ENCODE results near the gene C2orf76.

The C2orf76 gene

GRCh38 chr2:119338272-119338671, 28.4 kb downstream of the C2orf76 start:
- DNase-seq (ENCODE audit: low spot score) = no peak

DNA sequence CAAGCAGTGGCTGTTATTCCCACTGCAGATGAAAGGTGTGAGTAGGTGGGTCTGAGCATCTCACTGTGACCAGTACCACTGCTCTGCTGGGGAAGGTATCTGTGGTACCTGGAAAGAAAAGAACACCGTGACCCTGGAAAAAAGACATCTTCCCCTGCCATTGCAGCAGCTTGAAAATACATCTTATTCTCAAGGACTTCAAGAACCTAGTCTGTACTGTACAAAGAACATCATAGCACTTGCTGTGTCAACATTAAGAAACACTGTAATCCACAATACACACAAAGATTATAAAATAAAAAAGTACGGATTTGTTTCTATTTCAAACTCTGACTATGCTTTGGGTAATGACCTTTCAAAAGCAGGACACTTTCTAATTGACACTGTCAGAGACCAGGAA, 28.9 kb downstream of the C2orf76 start:
- DNase-seq (ENCODE audit: low spot score) = no peak

GRCh38 chr2:119333833-119334232, 32.8 kb downstream of the C2orf76 start:
- no peak for DNase-seq (ENCODE audit: low spot score)

GRCh38 chr2:119333360-119333759, 33.3 kb downstream of the C2orf76 start:
- no peak for DNase-seq (ENCODE audit: low spot score)

DNA sequence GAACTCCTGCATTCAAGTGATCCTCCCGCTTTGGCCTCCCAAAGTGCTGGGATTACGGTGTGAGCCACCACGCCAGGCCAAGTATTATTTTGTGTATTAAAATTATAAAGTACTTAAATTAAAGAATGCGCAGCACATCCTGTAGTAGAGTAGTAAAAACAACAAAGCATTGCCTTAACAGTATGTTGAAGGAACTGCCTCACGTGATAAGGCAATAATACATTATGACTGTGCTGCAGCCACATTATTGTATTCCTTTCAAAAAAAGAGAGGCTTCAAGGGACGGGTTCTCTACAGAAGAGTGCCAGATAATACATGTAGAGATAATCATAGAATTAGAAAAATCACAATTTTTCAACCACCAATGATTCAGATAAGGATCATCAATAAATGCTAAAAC, 33.7 kb downstream of the C2orf76 start:
- DNase-seq (ENCODE audit: low spot score) = no peak

DNA sequence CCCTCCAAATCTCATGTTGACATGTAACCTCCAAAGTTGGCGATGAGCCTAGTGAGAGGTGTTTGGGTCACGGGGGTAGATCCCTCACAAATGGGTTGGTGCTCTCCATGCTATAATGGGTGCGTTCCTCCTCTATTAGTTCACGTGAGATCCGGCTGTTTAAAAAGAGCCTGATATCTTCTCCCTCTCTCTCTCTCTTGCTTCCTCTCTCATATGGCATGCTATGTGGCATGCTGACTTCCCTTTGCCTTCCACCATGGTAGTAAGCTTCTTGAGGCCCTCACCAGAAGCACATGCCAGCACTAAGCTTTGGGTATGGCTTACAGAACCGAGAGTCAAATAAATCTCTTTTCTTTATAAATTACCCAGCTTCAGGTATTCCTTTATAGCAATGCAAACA, 39.2 kb downstream of the C2orf76 start:
- DNase-seq (ENCODE audit: low spot score) = no peak

DNA sequence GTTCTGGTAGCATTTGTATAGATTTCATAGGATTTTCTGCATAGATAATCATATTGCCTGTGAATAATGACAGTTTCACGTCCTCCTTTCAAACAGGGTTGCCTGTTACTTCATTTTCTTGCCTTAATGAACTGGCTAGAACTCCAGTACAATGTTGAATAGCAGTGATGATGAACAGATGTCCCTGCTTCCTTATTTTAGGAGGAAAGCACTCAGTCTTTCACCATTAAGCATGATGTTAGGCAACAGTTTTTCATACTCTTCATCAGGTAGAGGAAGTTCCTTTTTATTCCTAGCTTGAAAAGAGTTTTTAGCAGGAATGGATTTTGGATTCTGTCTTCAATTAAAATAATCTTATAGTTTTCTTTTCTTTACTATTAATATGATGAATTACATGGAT, 39.7 kb downstream of the C2orf76 start:
- DNase-seq (ENCODE audit: low spot score) = no peak

DNA sequence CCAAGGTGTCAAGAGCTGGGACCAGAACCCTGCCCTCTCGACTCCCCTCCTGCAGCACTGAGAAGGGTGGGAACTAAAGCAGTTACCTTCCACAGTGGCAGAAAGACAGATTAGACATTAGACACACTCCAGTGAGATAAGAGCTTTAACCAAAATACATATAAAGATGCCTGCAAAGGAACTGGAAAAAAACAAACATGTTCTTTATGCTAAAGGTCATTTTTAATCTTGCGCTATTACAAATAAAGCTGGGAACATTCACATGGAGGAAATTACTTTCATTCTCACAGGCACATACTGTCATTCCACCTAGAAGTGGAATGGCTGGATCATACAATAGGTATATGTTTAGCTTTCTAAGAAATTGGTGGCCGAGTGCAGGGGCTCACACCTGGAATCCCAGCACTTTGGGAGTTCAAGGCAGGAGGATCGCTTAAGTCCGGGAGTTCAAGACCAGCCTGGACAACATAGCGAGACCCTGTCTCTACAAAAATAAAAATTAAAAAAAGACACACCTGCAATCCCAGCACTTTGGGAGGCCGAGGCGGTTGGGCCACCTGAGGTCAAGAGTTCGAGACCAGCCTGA, 41.9 kb downstream of the C2orf76 start:
- no peak for DNase-seq (ENCODE audit: low spot score)

DNA sequence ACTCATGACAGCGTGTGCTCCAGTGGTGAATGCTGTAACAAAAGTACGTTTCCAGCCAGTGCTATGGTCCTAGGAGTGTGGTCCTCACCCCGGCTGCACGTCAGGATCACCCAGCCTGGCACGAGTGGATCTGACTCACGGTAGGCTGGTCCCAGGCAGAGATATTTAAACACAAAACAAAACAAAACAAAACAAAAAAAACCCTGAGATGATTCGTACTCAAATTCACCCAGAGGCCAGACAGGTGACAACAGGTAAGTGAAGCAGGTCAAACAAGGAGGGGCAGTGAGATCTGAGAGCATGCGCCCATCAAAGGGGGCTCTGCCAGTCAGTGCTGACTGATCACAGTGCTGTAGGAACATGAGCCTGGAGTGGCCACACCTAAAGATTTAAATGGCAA, 43.2 kb downstream of the C2orf76 start:
- no peak for DNase-seq (ENCODE audit: low spot score)

GRCh38 chr2:119319593-119319992, 47.0 kb downstream of the C2orf76 start:
- DNase-seq (ENCODE audit: low spot score) = no peak

GRCh38 chr2:119317554-119317953, 49.1 kb downstream of the C2orf76 start:
- DNase-seq (ENCODE audit: low spot score) = no peak

DNA sequence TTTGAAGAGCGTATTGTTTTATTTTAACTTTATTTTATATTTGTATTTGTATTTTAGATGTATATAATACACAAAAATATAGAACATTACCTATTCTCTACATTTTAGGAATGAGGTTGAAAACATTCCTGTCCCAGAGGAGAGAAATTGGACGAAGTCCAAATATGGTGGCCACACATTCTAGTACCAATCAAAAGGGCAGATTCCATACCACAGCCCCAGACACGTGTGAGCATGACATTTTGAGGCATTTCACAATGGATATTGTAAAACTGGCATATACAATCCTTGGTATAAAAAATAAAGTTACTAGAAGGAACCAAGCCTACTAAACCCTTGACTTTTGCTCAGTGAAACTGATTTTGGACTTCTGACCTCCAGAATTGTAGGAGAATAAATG, 50.6 kb downstream of the C2orf76 start:
- DNase-seq (ENCODE audit: low spot score) = no peak

DNA sequence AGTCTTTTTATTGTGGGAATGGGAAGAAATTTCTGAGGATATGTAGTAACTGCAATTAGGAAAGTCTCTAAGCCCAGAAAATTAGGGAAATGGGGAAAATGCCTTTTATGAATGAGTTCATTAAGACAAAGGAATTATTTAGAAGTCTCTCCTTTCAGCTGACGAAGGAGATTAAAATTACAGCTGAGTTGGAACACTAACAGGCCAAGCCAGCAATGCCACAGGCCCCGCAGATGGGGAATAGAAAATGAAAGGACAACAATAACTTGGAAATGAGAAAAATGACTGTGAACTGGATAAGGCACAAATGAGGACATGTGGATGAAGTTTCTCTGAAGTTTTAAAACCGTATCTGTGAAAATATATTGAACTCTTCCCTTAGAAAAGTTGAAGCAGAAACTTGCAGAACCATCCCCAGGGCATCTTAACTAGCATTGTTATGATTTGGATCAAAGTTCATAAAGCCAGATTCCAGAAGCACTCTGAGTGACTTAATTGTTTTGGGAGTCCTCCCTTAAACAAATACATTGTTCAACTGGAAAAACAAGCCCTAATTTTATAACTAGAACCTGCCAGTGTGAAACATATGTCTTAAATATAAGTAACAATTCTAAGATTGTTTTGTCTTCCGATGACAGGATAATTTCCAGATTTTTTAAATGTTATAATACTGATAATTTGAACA, 51.3 kb downstream of the C2orf76 start:
- DNase-seq (ENCODE audit: low spot score) = no peak

DNA sequence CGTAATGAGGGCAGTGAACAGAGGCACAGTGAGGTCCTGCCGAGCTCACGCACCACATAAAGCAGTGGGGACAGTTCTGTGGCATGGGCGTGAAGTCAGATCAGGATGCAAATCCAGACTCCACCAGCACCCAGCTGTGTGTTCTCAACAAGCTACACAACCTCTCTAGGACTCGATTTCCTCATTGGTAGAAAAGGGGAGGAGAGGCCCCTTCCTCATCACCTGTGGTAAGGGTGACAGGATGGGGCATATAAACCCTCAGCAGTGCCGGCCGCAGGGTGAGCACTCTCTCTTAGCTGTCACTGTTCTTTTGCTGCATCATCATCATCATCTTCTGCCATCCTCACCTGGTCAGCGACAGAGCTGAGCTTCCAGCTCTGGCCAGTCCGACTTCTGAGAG, 54.8 kb downstream of the C2orf76 start:
- DNase-seq (ENCODE audit: low spot score) = no peak

- DNase-seq (ENCODE audit: low spot score) = no peak
Measured at GRCh38 chr2:119311371-119311770, 55.3 kb downstream of the C2orf76 start.

DNA sequence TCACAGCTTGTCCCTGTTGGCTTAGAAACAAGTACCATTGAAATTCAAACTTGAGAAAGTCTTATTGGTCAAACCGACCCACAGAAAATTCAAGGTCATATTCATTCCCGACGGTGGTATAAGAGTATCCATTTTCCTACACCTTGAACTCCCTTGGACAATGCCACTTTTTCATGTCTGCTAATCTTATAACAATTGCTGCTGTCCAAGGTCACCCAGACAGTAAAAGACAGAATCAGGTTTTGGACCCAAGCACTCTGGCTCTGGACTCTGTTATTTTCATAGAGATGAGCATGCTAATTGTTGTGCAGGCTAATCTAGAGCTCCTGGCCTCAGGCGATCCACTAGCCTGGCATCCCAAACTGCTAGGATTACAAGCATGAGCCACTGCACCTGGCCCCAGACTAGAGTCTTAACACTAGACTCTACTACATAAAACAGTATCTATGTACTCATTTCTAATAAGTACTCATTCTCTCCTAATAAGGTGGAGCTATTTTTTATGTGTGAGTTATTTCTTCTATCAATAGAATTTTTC, 57.8 kb downstream of the C2orf76 start:
- DNase-seq (ENCODE audit: low spot score) = no peak

GRCh38 chr2:119307419-119308140, 59.1 kb downstream of the C2orf76 start:
- DNase-seq (ENCODE audit: low spot score) = no peak

GRCh38 chr2:119306196-119306590, 60.4 kb downstream of the C2orf76 start:
- DNase-seq (ENCODE audit: low spot score) = no peak

DNA sequence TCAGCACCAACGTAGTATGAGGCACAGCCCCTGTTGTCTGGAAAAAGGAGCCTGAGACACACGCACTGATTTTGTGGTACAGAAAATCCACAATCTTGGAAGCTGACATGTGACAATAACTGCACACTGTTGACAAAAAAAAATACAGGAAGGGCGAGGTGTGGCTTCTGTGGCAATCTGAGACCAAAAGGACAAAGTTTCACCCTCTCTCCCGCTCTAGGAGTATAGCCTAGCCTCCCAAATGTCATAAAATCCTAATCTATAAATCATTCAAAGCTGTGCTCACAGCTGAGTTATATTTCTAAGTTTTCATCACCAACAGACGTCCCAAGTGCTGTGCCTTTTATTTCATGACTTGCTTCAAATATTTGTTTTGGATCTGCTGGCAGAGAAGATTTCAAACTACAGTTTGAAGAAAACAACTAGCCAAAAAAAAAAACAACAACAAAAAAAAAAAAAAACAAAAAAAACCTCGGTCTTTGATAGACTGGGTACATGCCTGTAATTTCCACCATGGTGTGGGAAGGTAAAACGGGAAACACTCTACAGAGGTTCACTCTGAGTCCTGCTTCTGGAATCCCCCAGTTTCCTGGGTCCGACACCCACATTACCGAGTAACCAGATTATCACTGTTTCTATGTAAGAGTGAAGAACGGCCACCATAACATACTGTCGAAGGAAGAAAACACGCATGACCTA, 61.0 kb downstream of the C2orf76 start:
- no peak for DNase-seq (ENCODE audit: low spot score)

- DNase-seq (ENCODE audit: low spot score) = no peak
Measured at GRCh38 chr2:119304847-119305246, 61.8 kb downstream of the C2orf76 start.

GRCh38 chr2:119301413-119301812, 65.2 kb downstream of the C2orf76 start:
- DNase-seq (ENCODE audit: low spot score) = no peak

DNA sequence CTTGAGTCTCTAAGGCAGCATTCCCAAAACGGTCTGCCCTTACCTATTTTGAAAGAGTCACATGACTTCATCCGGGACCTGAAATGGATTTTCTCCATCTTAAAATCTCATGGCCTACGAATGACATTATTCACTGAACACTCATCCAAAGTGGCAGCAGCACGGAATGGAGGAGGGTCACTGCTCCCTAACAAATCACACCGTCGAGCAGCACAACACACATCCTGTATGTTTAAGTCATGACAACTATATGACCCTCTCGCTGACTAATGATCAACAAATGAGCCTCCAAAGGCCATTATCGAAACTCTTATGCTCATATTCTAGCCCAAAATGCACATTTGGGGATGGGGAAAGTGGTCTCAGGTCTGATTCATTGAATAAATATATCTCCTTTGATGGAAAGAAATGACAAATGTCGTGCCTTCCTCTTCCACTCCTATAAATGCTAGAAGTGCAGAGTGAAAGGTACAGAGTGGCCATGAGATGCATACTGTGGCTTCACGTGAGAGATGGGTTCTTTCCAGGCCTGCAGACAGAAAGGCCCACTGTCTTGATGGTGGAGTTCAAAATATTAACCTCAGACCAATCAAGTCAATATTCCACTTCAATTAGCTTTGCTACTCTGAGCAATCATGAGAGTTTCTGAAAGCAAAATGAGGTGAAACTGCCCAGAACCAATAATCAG, 70.8 kb downstream of the C2orf76 start:
- no peak for DNase-seq (ENCODE audit: low spot score)
